ENCODE results near the gene NOS2.

DNA sequence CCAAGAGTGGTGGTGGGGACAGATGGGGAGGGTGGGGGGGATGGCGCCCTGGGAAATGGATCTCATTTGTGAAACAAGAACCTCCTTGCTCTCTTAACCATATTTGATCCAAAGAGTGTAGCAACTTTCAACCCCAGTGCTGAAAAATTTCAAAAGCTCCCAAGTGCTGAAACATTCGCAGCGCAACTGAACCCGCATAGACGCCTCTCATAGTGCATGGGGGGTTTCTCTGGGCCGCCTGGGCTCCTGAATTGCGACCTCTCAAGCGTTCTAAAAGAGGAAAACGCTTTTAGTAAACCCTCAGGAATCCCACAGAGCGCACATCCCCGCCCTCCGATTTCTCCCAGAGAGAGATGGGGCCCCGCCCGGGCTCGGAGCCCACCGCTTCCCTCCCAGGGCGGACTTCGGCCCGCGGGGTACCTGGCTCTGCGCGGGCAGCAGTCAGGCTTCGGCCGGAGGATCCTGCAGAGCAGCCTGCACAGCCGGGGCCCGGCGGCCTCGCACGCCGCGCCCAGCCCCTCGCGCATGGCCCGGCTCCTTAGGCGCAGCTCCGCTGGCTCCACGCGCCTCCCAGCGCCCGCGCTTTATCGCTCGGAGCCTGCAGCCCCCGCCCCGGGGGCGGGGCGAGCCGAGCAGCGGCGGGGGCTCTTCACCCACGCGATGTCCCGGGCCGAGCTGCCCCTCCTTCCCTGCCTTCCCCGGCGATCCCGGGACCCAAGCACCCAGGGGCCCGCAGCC, 7.0 kb downstream of the NOS2 start:
- TF ChIP-seq, protein P1, sequence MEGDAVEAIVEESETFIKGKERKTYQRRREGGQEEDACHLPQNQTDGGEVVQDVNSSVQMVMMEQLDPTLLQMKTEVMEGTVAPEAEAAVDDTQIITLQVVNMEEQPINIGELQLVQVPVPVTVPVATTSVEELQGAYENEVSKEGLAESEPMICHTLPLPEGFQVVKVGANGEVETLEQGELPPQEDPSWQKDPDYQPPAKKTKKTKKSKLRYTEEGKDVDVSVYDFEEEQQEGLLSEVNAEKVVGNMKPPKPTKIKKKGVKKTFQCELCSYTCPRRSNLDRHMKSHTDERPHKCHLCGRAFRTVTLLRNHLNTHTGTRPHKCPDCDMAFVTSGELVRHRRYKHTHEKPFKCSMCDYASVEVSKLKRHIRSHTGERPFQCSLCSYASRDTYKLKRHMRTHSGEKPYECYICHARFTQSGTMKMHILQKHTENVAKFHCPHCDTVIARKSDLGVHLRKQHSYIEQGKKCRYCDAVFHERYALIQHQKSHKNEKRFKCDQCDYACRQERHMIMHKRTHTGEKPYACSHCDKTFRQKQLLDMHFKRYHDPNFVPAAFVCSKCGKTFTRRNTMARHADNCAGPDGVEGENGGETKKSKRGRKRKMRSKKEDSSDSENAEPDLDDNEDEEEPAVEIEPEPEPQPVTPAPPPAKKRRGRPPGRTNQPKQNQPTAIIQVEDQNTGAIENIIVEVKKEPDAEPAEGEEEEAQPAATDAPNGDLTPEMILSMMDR (optimal IDR thresholded peaks at IDR 0.05 in 1 of 3, IDR thresholded peaks at IDR 0.05 in 1 of 3, conservative IDR thresholded peaks at IDR 0.05 in 1 of 3; ENCODE audit: extremely low read depth in 1 of 3, insufficient read depth in 2 of 3, low read length in 3 of 3): no peak
- peak; percentile 65 for TF ChIP-seq EZH2 (IDR thresholded peaks at IDR 0.05; ENCODE audit: low read length)
